HG02943 (cell line): ENCODE data around the gene ATG12.
"Not testable (repeated sequence)": the region's sequence is repeated elsewhere in the genome, so short reads cannot be mapped to it uniquely, and the experiment has no call there.

Experiments
- ATAC-seq: cut with Tn5 transposase; IDR thresholded peaks from one replicate; pipeline ENCODE4 v1.9.1; 2021; ENCODE audit warnings: mild to moderate bottlenecking, low read depth, moderate library complexity; ENCODE audit not compliant: unreplicated experiment

Gene ATG12

DNA sequence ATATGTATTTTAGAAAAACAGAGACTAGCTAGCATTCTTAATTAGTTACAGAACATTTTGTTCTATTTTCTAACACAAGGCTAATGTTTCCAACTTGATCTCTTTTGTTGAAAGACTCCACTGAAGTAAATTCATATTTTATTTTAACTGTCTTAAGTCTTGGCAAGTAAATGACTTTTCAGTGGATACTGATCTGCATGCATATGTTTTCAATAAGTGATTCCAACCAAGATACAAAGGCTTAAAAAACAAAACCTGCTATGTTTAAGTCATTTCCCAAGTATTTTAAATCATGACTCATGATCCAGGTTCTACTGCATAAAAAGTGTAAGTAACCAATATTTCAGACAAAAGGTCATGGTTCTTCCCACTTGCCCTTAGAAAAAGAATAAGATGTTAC, 30.6 kb downstream of the ATG12 start:
- ATAC-seq = no peak

DNA sequence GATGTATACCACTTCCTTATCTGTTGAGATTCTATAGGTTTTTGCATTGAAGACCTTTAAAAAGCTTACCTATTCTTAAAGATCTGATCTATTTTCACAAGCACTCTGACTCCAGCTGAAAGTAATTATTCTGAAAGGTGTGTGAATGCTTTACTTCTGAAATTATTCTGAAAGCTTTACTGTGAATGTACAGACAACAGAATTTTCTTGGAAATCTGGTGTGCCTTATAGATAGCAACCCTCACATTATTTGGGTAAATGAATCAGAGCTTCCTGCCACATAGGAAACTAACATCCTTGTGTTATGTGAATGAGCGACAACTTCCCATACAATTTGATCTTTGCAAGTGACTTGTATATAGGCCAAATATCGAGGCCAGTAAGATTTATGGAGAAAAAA, 31.4 kb downstream of the ATG12 start:
- no peak for ATAC-seq

DNA sequence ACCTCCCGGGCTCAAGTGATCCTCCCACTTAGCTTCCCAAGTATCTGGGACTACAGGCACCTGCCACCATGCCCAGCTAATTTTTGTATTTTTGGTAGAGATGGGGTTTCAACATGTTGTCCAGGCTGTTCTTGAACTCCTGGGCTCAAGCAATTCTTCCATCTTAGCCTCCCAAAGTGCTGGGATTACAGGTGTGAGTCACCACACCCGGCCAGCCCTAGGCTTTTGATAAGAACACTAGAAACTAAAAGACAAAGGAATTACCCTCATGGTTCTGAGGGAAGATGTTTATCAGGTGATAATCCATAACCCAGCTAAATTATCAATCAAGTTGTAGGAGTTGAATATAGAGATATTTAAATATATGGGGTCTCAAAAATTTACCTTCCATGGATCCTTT, 33.3 kb downstream of the ATG12 start:
- ATAC-seq = not testable (repeated sequence)

DNA sequence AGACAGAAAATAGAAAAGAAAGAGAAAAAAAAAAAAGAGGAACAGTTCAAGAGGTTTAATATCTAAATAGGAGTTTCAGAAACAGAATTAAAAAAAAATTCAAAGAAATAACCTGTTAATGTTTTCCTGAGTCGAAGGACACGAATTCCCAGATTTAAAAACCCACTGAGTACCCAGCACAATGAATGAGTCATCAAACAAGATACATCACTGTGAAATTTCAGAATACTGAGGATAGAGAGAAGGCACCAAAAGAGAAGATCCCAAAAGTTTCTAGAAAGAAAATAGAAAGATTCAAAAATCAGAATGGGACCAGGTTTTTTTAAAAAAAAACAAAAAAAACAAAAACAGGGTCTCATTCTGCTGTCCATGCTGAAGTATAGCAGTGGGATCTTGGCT, 33.7 kb downstream of the ATG12 start:
- no peak for ATAC-seq

DNA sequence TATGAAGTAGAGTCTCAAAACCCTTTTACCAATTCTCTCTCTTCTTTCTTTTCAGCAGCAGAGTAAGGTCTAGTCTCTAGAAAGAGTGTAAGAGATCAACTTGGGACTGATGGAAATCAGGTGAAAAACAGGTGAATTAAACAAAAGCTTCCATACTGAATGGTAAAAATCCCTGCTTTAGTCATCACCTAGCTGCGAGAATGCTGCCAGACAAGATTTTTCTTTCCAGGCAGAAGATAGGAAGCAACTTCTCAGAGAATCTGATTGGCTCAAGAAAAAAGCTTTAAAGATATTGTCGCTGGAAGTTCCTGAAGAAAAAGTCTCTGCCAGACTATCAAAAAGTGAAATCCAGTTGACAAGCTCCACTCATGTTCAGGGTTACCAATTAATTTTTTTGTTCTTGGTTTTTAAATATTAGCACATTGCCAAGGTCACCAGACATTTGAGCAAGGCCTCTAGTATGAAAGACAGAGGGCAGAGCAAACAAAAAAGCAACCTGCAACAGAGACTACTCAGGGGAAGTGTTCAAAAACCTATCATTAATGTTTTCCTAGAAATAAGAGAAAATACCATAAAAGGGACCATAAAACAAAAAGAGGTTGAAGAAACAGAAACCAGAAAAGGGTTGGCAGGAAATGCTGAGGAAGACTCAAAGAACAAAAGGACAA, 34.2 kb downstream of the ATG12 start:
- no peak for ATAC-seq

DNA sequence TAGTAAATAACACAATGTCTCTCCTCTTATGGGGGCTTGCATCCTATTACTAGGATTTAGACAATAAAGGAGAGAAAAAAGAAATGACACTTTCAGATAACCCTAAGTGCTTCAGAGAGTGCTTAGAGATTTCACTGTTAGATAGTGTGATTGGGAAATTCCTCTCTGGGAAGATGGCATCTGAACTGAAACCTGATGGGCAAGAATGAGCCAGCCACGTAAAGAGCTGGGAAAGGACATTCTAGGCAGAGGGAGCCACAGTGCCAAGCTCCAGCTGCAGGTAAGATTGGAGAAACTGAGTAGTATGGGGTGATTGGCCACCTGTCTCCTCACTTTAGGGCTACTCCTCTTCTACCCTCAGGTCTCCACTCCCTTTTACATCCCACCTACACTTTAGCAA, 39.4 kb downstream of the ATG12 start:
- ATAC-seq = no peak

DNA sequence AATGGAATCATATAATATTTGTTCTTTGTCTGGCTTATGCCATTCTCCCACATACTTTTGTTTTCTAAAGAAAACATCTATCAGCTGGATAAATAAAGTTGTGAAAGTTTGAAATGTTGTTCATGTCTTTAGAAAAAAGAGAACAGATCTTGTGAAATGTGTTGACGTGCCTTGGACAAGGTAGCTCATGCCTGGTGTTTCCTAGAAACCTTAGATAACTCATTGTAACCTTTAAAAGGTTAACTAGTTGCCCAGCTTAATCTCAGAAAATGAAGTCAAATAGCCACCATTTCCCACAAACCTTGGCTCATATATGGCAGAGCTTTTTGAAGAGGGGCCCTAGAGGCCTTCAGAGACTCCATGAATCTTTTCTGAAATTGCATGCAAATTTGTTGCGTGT, 40.2 kb downstream of the ATG12 start:
- ATAC-seq = no peak

DNA sequence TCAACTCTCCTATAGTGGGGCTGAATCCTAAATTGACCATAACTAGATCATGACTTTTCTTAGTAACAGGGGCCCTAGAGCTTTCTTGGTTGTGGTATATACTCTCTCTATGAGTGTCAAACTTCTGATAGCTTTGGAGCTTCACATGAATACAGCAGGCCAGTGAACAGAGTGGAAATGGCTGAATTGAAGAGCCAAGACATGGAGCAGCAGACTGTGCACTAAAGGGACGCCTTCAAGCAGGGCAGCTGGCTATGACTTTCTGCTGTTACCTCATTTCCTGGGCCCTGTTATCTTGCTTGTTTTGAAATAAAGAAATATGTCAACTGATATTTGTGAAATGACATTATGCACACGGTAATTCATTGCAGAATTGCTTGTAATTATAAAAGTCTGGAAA, 41.3 kb downstream of the ATG12 start:
- no peak for ATAC-seq

DNA sequence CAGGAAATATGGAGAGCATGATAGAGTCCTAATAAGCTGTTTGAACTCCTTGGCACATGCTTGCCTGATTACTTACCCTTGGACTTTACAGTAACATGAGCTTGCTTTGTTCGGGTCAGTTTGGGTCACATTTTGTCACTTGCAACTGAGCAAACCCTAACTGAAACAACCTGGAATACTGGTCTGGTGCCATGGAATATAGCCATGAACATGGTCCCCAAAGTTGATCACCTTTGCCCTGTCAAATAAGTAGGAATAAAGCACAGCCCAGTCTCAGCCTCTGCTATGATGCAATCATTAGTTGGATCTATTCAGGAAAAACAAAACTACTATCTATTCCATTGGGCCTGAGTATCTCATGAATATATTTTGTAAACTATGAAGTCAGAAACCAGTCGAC, 43.1 kb downstream of the ATG12 start:
- no peak for ATAC-seq

DNA sequence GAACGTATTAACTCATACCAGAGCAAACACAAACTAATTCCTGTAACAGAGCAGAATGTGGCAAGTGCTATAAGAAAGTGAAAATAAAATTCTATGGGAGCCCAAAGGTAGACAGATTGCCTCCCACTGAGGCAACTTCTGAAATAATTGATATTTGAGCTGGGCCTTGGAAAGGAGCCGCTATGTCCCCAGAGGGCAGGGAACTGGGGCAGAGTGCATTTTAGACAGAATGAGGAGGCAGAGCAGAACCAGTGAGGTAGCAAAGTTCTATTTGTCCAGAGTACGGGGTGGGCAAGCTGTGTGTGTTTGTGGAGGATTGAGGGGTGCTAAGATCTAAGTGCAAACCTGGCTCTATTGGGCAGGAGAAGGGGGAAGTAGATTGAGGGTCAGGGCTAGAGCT, 44.7 kb downstream of the ATG12 start:
- ATAC-seq = no peak

DNA sequence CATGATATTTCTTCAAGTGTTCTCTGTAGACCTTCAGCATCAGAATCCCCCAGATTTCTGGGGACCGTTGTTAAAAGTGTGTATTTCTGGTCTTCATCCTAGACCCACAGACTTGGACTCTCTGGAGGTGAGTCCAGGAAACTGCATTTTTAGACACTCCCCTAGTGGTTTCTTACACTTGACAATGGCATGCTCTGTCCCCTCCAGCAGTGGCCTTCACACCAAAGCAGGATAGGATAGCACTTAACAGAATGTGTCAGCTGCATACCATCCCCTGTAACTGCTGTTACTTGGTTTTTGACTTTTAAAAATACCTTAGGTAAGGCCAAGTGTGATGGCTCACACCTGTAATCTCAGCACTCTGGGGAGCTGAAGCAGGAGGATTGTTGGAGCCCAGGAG, 45.7 kb downstream of the ATG12 start:
- ATAC-seq = no peak

DNA sequence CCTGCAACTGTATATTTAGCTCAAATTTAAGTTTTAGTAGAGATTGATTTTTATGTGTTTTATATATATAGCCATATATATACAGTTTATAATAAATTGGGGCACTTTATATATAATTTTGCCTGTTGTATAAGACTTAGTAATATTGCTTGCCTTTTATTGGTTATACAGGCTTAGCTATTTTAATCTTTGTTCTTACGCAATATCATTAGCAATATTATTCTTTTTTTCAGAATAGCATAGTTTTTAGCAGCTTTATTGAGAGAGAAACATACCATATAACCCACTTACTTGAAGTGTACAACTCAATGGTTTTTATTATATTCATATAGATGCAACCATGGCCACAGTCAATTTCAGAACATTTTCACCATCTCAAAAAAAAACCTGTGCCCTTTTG, 52.9 kb downstream of the ATG12 start:
- ATAC-seq = no peak

DNA sequence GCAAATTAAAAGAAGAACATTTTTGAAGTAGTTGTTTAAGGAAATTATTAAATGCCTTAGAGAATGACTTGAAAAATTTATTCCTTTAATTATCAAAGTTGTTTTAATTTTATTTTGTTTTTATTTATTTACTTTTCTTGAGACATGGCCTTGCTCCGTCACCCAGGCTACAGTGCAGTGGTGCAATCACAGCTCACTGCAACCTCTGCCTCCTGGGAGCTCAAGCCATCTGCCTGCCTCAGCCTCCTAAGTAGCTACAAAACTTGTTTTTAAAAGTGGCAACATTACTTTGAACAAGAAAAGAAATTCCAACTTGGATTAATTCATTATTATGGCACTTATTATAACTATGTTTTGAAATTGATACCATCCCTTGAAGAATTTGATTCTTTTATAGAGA, 53.9 kb downstream of the ATG12 start:
- no peak for ATAC-seq

DNA sequence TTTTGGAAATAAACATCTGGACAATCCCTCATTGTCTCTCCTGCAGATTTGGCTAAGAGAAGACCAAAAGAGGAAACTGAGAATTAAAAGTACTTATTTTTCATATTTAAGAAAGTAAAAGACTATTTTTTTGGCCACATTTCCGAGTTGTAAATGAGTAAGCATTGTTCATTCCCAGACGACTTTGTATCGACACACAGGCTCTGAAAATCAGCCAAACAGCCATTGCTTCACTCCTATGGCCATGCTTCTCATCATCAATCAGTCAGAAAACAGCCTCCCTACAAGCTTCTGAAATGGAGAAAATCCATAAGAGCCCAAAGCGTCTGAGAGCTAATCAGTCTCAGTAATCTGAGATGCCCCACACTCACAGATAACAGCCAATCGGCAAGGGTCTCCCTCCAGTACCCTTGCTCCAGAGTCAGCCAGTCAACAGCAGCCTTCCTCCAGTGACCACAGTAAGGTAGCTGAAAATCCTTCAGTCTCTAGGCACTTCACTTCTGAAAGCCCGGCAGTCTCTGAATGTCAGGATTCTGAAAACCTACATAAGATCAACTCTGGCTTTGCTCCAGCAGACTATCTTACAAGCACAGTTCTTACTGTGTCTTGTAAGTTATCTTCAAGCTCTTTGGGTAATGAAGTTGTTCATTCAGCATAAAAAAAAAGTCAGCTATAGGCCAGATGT, 55.8 kb downstream of the ATG12 start:
- ATAC-seq = no peak

DNA sequence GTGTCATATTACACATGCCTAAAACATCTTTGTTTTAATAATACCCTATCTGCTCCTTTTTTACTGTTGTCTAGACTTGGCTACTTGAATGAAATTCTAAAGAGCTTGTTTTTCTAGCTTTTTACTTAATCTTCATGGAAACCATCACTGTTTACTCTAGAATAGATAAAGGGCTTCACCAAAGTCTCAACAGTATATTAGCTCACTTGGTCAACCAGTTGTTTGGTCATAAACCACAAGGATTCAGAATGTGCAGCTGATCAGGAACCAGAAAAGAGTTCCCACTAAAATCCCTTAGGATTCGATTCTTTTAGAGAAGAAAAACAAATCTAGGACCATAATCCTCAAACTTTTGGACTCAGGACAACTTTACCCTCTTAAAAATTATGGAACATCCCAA, 62.9 kb downstream of the ATG12 start:
- no peak for ATAC-seq
